DMS53 treated with DMSO at 0.1 percent for 48 hours (cell line): ENCODE results near the gene ZNF483.
"Not testable (repeated sequence)": the region's sequence is repeated elsewhere in the genome, so short reads cannot be mapped to it uniquely, and the experiment has no call there.

ENCODE experiments used
- DNase-seq: peaks from one replicate; lab custom pipeline; 2025; ENCODE audit not compliant: unreplicated experiment; lab: John Stamatoyannopoulos, UW

ZNF483 gene

DNA sequence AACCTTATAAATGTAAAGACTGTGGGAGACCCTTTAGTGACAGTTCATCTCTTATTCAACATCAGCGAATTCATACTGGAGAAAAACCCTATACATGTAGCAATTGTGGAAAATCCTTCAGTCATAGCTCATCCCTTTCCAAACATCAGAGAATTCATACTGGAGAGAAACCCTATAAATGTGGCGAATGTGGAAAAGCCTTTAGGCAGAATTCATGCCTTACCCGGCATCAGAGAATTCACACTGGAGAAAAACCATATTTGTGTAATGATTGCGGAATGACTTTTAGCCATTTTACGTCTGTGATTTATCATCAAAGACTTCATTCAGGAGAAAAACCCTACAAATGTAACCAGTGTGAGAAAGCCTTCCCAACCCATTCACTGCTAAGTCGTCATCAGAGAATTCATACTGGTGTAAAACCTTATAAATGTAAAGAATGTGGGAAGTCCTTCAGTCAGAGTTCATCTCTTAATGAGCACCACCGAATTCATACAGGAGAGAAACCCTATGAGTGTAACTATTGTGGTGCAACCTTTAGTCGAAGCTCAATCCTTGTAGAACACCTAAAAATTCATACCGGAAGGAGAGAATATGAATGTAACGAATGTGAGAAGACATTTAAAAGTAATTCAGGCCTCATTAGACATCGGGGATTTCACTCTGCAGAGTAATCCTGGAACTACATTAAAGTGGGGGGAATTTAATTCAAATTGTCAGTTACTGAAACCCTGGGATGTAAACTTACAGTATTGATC lies 17.7 kb downstream of the ZNF483 start:
- no peak for DNase-seq

DNA sequence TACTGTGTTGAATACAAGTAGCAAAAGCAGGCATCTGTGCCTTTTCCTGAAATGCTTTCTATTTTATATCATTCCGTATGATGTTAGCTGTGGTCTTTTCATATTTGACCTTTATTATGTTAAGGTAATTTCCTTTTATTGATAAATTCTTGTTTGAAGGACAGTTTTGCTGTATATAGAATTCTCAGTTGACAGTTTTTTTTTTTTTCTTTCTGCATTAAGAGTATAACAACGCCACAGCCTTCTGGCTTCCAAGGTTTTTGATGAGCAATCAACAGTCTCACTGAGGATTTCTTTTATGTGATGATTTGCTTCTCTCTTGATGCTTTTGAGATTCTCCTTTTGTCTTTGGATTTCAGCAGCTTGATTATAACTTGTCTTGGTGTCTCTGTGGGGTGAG lies 23.6 kb downstream of the ZNF483 start:
- DNase-seq, result no peak

DNA sequence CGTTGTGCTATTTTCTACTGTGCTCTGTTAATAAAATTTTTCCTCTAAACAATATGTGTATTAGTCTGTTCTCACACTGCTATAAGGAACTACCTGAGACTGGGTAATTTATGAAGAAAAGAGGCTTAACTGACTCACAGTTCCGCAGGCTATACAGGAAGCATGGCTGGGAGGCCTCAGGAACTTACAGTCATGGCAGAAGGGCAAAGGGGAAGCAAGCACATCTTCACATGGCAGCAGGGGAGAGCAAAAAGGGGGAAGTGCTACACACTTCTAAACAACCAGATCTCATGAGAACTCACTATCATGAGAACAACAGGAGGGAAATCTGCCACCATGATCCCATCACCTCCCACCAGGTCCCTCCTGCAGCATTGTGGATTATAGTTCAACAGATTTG lies 30.4 kb downstream of the ZNF483 start:
- not testable (repeated sequence) for DNase-seq

DNA sequence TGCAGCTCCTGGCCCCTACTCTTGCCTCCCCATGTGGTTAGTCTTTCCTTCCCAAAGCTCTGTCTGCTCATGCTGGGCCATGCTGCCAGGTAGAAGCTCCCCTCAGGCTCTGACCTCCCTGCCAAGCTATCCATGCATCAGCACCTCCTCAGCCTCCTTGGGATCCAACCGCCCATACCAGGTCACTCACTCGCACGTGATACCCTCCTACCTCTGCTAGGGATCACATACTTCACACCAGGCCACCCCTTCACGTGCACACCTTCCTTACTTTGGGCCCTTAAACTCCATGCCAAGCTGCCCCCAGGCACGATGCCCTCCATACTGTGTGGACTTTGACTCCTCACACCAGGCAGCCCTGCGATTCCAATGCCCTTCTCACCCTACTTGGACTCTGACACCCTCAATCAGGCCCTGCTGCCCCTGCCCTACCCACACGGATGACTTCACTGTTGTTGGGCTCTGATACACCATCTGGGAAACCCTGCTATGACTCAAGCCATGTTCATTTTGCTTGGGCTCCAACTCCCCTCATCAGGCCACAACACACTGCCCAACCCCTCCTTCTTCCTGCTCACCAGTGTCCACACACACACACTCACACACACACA lies 34.1 kb downstream of the ZNF483 start:
- no peak for DNase-seq

DNA sequence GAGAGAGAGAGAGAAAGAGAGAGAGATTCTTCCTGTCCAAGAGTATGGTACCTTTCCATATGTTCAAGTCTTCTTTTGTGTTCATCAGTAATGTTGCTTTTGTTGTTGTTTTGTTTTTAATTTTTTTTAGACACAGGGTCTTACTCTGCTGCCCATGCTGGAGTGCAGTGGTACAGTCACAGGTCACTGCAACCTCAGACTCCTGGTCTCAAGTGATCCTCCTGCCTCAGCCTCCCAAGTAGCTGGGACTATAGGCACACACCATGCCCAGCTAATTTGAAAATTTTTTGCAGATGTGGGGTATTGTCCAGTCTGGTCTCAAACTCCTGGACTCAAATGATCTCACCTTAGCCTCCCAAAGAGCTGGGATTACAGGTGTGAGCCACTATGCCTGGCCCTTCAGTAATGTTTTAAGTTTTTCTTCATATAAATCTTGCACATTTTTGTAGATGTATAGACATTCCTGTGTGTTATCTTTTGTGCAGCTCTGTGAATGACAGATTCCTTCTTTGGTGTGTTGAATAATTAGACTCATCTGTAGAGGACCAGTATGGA lies 36.3 kb downstream of the ZNF483 start:
- no peak for DNase-seq

DNA sequence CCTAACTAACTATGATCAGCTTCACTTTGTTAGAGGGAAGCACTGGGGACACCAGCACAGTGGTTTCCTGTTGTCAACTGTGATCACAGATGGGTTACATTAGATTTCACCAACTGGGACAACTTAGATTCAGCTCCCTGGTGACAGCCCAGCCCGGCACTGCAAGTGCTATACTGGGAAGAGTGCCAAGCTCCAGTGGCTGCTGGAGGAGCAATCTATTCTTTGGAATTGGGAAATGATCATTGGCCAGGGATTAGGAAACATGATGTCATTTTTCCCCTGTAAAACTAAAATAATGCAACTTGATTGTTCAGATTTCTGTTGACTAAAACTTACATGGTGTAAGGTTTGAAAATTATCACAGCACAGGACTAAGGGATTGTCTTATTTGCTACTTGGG lies 41.3 kb downstream of the ZNF483 start:
- DNase-seq, result no peak

DNA sequence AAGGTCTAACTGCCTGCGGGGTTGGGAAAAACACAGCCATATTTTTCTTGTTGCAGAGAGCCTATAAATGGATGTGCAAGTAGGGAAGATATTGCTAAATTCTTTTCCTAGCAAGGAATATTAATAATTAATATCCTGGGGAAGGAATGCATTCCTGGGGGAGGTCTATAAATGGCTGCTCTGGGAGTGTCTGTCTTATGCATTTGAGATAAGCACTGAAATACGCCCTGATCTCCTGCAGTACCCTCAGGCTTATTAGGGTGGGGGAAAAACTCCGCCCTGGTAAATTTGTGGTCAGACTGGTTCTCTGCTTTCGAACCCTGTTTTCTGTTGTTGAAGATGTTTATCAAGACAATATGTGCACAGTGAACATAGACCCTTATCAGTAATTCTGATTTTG lies 43.1 kb downstream of the ZNF483 start:
- not testable (repeated sequence) for DNase-seq

DNA sequence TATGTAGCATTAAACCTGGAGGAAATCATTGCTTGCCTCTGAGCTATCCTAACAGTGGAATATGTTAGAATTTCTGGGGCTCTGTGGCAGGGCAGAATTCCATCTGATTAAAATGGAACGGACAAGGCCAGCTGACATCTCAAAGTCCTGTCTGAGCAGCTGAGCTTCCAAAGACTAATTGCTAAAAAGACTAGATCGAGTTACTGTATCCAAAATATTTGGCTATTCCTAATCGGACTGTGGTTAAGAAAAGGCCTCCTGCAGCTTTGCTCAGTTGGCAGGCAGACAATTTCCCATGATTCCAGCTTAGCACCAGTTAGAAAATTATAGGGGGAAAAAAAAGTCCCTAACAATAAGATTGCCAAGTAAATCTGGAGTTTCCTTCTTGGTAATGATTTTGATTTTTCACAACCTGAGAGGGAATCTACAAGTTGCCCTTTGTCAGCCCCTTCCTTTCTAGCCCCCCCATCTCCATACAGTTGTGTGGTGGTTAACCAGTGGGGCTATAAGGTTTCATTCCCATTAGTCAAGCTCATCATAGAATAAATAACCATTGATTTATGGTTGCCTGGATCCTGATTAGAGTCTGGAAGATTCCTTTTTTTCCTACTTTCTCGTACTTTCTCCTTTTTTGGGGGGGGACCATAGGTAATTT lies 48.1 kb downstream of the ZNF483 start:
- DNase-seq, result no peak

DNA sequence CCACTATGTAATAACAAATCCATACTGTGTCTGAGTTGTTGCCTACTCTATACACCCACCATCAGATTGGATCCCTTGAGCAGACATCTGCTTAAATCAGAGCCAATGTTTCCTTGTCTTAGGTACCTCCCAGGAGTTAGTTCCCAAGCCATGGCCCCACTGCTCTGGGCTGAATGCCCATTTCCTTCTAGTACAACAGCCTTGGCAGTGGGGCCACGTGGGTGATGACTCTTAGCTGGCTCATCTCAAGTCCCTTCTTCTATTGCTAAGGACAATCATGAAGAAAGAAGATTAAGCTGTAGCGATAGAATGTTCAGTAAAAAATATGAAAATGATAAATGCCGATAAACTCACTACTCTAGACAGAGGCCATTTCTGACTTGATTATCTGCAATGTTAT lies 57.9 kb downstream of the ZNF483 start:
- DNase-seq, result no peak

DNA sequence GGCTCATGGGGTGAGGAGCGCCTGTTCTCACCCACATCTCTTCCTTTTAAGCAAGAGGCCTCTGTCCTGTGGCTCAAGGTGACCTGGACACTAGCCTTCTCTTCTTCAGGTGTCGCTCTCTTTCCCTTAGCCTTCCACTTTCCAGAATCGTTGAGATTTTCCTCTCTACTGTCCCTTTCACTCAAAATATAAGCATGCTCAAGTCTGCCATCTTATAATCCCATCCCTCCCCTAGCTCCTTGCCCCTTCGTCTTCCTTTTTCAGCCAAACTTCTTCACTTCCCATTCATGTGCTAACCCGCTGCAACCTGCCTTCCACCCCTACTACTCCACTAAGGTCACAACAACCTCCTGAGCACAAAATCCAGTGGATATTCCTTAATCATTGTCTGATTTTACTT lies 61.4 kb downstream of the ZNF483 start:
- DNase-seq, result no peak

DNA sequence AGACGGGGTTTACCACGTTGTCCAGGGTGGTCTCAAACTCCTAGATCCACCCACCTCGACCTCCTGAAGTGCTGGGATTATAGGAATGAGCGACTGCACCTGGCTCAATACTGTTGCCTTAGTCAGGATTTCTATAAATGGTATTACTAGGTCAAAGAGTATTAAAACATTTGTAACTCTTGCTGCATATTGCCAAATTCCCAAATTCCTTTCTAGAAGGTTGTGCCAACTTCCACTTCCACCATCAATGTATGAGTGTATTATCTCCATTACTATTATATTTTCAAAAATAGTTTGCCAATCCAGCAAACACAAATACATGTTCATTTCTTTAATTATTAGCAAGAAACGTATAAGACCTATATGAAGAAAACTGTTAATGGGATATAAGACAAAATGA lies 63.9 kb downstream of the ZNF483 start:
- no peak for DNase-seq

DNA sequence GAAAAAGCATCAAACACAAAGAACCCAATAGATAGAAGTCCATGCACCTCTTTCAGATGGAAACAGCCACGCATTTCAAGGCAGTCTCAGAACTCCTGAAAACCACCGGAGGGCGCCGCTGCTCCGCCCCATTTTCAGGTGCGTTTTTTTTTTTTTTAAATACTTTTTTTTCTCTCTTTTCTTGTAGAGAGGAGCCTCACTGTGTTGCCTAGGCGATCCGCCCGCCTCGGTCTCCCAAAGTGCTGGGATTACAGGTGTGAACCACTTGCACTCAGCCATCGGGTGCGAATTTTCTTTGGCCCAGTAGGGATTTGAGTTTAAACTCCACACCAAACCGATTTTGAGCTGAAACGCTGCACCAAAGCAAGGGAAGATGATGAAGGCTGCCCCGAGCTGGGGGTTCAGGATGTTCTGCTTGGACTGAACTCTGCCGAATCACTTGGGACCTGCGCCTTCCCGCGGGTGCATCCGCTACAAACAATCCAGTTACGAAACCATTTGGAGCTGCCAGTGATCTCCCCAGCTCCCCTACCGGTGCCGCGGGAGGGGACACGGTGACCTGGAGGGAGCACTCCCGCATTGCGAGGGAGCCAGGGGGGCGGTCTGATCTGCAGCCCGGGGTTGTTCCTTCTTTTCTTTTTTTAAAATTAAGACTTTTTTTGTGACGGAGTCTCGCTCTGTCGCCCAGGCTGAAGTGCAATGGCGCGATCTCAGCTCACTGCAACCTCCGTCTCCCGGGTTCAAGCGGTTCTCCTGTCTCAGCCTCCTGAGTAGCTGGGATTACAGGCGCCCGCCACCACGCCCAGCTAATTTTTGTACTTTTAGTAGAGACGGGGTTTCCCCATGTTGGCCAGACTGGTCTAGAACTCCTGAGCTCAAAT lies 73.1 kb downstream of the ZNF483 start:
- DNase-seq, result peak; percentile 68

DNA sequence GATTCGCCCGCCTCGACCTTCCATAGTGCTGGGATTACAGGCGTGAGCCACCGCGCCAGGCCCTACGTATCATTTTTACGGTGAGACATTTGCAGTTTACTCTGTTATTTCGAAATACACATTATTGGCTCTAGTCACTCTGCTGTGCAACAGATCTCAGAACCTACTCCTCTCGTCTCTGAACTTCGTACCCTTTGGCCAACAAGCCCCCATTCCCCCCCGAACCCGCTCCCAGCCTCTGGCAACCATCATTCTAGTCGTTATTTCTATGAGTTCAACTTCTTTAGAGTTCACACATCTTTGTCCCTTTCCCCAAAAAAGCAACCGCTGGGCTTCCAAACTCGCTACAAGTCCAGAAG lies 73.7 kb downstream of the ZNF483 start:
- DNase-seq, result peak; percentile 1

DNA sequence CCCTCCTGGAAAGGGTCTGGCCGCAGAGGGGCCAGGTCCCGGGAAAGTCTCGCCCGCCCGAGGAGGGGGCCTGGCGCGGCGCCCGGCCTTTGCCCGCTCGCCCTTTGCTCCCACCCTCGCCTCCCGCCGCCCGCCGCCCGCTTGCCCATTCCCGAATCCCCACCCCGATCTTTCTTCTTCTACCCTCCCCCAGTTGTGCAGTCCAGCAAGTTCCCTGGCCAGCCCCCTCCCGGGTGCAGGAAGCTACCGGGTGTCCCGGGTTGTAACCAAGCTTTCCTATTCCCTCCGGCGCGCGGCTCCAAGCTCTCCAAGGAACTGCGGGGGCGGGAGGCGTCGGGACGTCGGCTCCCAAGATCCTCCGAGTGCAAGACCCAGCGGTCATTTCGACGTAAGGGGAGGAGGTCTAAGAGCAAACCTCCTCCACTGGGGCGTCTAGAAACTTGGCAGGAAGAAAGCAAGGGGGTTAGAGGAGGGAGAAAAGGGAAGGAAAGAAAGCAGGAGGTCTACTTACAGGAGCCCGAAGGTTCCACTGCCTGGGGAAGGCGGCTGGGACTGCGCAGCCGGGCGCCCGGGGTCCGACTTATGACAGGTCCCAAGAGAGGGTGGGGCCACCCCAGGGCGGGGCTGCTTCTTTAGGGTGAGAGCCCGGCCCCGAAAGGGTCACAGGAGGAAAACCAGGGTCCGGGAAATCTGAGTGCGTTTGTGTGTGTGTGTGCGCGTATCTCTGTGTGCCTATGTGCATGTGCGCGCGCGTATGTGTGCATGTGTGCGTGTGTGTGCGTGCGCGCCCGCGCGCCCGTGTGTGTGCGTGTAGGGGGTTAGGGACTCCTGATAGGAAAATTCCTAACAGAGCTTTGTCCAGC lies 74.3 kb downstream of the ZNF483 start, which contains the start of gene PTGR1:
Gene PTGR1 (minus strand): TSS at position 556 of the 863 bp plus-strand sequence. CDS start 2,225 bp downstream, outside the sequence.
- DNase-seq, result peak; percentile 54

DNA sequence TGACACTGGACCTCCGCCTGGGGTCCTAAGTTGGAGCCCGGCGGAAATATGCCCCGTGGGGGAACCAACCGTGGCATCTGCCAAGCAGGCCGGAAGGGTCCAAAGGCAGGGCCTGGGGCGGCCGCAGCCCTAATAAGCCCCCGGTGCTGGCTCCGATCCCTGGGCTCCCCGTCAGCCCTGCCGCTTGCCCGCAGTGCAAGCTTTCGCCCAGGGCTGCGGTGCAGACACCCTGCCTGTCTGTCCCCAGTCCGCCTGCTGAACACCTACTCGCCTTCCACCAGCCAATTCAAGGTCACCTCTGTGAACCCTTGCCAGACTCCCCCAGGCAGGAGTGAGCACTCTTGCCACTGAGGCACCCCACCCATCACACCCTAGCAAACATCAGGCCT lies 75.0 kb downstream of the ZNF483 start:
- DNase-seq, result no peak

DNA sequence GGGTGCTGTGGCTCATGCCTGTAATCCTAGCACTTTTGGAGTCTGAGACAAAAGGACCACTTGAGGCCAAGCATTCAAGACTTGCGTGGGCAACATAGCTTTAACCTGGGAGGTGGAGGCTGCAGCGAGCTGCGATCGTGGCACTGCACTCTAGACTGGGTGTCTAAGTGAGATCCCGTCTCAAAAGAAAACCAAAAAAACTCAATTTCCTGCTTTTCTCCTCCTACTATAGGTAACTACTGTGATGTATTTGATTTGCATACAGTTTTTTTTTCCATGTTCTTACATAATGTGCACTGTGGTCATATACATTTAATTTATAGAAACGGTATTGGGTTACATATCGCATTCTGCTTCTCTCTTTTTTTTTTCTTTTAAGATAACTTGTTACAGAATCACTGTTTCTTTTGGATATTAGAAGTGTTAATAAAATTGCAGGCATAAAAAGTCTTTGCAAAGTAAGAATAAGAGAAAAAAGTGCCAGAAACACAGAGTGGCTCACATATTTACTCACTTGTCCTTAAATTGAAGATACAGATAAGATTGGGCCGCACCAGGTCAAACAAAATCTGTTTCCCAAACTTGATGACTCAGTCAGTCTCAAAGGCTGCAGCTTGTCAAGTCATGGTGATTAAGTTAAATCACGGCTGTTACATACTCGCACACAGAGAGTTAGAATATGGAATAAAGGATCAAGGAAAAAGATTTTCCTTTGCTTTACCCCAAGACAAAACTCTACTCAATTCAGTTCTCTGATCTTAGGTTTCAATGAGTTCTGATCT lies 76.4 kb downstream of the ZNF483 start:
- DNase-seq, result no peak

DNA sequence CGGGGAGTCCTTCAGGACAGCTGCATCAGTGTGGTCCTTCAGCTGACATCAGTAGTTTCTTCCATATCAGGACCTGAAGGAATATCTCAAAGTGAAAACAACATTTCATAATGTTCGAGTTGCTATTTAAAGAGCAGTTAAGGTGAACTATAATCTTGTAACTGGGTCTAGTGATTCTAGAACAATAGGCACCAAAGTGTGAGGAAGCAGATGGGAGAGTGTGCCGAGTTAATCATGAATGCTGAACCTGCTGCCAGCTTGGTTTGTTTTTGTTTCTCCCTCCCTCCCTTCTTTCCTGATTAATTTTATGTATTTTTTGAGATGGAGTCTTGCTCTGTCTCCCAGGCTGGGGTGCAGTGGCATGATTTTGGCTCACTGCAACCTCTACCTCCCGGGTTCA lies 78.1 kb downstream of the ZNF483 start:
- DNase-seq, result no peak

DNA sequence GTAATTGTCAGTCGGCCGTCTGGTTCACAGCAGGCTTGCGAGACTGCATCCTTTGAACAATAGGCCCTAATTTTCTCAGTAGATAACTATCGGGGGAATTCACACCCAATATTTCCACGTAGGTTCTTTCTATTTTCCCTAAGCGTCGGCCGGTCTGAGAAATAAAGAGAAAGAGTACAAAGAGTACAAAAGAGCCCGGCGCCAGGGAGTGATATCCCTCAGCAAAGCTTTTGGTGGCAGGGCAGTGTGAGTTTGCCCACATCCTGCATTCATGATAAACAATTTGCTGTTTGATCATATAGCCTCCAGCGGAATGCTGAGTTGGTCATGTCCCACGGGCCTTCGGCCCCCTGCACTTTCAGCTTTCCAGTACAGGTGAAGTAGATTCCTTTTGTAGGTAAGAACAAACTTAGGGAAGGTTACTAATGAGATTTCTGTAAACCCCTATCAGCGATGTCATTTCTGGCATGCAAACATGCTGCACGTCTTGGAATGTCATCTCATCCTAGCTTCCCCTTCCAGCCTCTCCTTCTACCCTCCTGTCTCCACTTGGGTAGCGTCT lies 79.2 kb downstream of the ZNF483 start:
- no peak for DNase-seq

DNA sequence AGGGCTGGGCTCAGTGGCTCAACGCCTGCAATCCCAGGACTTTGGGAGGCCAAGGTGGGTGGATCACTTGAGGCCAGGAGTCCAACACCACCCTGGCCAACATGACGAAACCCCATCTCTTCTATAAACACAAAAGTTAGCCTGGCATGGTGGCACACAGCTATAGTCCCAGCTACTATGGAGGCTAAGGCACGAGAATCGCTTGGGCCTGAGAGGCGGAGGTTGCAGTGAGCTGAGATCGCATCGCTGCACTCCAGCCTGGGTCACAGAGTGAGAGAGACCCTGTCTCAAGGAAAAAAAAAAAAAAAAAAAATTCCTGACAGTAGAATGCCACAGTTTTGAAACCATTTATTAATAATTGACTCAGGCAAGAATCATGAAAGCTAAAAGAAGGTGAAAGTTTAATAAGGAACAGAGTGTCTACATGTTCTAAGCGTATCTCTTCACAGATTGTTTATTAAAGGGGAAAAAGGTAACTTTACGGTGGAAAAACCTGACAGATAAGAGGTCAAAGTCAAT lies 80.1 kb downstream of the ZNF483 start:
- DNase-seq, result no peak
